ENCODE measurements around the gene GSTM4.

GSTM4 gene

DNA sequence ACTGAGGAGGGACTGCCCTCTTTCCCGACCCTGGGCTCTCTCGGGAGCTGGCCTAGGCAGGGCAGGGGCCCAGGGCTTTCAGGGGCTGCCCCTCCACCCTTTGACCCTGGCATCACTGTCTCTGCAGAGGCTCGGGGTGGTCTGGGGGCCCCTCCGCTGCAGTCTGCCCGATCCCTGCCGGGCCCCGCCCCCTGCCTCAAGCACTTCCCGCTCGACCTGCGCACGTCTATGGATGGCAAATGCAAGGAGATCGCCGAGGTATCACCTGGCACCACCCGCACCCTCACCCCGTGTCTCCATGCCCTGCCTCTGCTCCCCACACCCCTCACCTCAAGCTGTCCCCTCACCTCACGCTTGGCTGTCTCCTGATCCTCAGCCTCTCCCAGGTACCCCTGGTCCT, 30.7 kb upstream of the GSTM4 start:
- DNase-seq = no peak

- no peak for DNase-seq
Measured at GRCh38 chr1:109625601-109626560, 30.0 kb upstream of the GSTM4 start.

GRCh38 chr1:109626682-109627408, 29.1 kb upstream of the GSTM4 start:
- DNase-seq = no peak

DNA sequence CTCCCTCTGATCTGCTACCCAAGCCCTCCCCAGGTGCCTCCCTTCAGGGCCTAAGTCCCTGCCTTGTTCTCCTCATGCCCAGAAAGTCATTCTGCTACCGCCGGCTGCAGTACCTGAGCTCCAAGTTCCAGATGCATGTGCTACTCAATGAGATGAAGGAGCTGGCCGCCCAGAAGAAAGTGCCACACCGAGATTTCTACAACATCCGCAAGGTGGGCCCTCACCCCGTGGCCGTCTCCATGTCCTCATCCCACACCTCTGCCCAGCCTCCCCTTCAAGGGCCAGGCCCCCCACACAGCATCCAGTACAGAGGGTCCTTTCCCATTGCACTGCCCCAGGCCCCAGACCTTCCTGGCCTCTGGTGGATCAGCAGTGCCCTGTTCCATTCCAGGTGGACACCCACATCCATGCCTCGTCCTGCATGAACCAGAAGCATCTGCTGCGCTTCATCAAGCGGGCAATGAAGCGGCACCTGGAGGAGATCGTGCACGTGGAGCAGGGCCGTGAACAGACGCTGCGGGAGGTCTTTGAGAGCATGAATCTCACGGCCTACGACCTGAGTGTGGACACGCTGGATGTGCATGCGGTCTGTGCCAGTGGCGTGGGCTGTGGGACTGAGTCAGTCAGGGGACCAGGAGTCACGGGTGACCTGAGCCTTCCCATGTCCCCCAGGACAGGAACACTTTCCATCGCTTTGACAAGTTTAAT, 28.1 kb upstream of the GSTM4 start:
- no peak for DNase-seq

- no peak for DNase-seq
Measured at GRCh38 chr1:109628540-109629321, 27.2 kb upstream of the GSTM4 start.

DNA sequence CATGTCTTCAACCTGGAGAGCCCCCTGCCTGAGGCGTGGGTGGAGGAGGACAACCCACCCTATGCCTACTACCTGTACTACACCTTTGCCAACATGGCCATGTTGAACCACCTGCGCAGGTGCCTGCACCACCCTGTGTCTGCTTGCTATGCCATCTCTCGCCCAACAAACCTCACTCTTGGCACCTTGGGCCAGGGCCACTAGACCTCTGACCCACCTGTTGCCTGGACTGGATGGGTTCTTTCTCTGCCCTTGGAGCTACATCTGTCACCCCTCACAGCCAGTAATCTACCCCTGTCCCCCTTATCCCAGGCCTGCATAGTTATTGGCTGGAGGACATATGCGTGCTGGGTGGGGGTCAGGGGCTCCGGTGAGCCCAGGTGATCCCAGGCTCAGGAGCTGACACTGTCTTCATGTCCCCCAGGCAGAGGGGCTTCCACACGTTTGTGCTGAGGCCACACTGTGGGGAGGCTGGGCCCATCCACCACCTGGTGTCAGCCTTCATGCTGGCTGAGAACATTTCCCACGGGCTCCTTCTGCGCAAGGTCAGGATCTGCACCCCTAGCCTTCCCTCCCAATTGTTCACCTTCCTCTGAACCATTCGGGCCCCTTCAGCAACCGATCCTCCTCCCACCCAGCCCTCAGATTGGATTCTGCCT, 26.4 kb upstream of the GSTM4 start:
- no peak for DNase-seq

- DNase-seq = no peak
Measured at GRCh38 chr1:109630081-109630897, 25.6 kb upstream of the GSTM4 start.

GRCh38 chr1:109630898-109631512, 24.9 kb upstream of the GSTM4 start:
- DNase-seq = no peak

GRCh38 chr1:109631513-109632505, 24.1 kb upstream of the GSTM4 start:
- no peak for DNase-seq

DNA sequence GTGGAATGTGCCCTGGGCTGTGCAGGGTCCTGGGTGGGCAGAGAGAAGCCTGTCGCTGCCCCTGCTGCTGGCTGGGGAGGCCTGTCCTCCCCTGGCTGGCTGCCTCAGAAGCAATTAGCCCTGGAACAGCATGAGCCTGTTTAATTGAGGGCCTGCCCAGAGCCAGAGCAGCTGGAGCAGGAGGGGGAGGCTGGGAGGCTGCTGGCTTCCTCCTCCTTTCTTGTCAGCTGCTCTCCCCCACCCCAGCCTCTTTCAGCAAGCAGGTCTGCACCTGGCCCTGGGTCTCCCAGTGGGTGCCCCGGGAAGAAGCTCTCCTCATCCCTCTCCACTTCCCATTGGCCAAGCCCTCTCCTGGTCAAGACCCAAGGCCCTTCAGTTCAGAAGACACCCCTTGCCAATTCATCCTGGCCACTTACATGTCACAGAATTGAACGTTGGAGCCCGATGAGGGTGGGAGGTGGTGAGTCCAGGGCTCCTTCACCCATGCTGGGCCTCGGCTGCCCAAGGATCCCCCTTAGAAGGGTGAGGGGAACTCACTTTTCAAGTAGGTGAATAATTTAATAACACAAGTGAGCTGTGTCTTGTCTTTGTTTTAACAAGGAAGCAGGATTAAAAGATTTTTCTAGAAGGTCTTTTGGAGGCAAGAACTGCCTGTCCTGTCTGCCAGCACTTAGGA, 23.1 kb upstream of the GSTM4 start:
- DNase-seq = no peak

DNA sequence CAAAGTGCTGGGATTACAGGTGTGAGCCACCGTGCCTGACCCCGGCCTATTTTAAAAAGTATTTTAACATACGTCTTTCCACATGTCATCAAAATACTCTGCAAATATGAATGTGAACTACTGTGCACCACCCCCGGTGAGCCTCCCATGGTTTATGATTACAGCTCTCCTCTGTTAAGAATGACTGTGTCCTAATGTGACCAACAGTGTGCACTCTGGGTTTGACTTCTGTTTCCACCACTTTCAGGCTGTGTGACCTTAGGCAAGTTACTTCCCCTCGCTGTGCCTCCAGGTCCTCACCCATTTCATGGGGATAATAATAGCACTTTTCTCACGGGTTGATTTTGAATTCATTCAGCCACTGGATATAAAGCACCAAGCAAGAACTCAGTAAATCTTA, 21.6 kb upstream of the GSTM4 start:
- DNase-seq = no peak

DNA sequence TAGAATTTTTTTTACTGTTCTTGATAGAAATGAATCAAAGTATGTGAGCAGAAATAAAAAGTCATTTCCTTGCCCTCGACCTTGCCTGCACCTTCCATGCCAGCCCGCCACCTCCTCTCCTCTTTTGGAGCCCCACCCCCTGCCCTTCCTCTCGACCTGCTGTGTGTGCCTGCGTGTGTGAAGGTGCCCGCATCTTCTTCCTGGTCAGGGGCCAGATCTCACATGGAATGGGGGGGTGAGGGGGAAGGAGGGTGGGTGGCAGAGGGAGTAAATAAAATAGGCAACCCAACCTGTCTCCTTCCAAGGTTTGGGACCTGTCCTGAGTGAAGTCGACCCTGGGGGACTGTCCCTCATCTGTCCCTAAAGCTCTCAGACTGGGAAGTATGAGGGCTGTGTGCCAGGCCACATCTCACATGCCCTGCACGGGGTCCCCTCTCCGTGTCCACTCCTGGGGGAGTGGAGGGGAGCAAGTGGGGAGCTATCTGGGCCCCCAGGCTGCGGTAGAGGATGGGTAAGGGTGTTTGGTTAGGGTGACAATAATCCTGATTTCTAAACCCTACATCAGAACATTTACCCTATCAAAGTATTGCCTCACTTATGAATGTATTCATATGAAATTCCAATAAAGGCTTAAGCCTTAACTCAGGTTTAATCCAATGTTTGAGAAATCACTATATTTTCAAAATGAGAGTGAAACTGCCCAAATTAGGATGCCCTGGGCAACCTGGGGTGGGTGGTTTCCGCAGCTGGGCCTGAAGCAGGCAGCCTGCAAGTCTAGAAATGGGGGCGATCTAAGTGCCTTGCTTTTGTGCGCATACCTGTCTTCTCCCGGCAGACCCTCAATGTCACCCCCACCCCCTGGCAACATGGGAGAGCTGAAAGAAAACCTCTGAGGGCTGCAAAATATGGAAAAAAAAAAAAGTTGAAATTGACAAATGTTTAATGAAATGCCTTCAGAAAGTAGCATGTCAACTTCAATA, 20.8 kb upstream of the GSTM4 start:
- DNase-seq = no peak

GRCh38 chr1:109635862-109636200, 20.1 kb upstream of the GSTM4 start:
- DNase-seq = no peak

GRCh38 chr1:109636201-109636952, 19.5 kb upstream of the GSTM4 start:
- no peak for DNase-seq

- DNase-seq = no peak
Measured at GRCh38 chr1:109637446-109637845, 18.5 kb upstream of the GSTM4 start.

GRCh38 chr1:109639063-109639840, 16.6 kb upstream of the GSTM4 start:
- DNase-seq = no peak

Measured in central memory CD4-positive, alpha-beta T cell (primary cell).